A673 (cell line): ENCODE results near the gene FASN. TPM values are rescaled to one million over a fixed set of nuclear protein-coding genes. Genes with fewer than 3 reads are reported as not detected.

Experiments used
- BruUV-seq: library from RNA; stranded (reverse); fragments of 400-500 nt; replicated peaks from 2 replicates; lab custom pipeline; 2021; lab: Mats Ljungman, UMichigan
- CTCF ChIA-PET: fragments of 300-600 bp; sonication (Branson Sonifier 250); formaldehyde crosslinking; loops from one replicate; lab custom pipeline; 2022; ENCODE audit warnings: antibody characterized with exemption; lab: Charles Lee
- POLR2A ChIA-PET: fragments of 300-600 bp; sonication (Branson Sonifier 250); formaldehyde crosslinking; loops from one replicate; lab custom pipeline; 2022; ENCODE audit warnings: antibody characterized with exemption; ENCODE audit not compliant: low non-redundant PET; lab: Charles Lee
- DNase-seq: peaks from one replicate; pipeline ENCODE4 v3.0.0-alpha.2; 2015; ENCODE audit warnings: low spot score
- H3K27ac ChIP-seq: fragments of 200-600 bp; sonication (generic); 2 replicates; pipeline ENCODE4 v1.5.1; 2016; ENCODE audit warnings: mixed run types, low read depth, mild to moderate bottlenecking, mixed read lengths, antibody characterized with exemption, low read length; ENCODE audit not compliant: poor library complexity, severe bottlenecking
- H3K27me3 ChIP-seq: fragments of 200-600 bp; sonication (generic); replicated peaks from 2 replicates; pipeline ENCODE4 v1.6.1; 2017; ENCODE audit warnings: mixed run types, low read depth, mild to moderate bottlenecking, mixed read lengths, antibody characterized with exemption, low read length; ENCODE audit not compliant: insufficient read depth, poor library complexity
- H3K36me3 ChIP-seq: fragments of 200-600 bp; sonication (generic); 2 replicates; pipeline ENCODE4 v1.6.1; 2016; ENCODE audit warnings: mixed run types, mild to moderate bottlenecking, mixed read lengths, antibody characterized with exemption, low read length; ENCODE audit not compliant: insufficient read depth, poor library complexity, severe bottlenecking
- H3K4me1 ChIP-seq: fragments of 200-600 bp; sonication (generic); 2 replicates; pipeline ENCODE4 v1.6.1; 2017; ENCODE audit warnings: mixed run types, mild to moderate bottlenecking, mixed read lengths, antibody characterized with exemption, low read length; ENCODE audit not compliant: insufficient read depth, poor library complexity, severe bottlenecking
- H3K4me3 ChIP-seq: fragments of 200-600 bp; sonication (generic); 2 replicates; pipeline ENCODE4 v1.5.1; 2016; ENCODE audit warnings: low read depth, mixed run types, mild to moderate bottlenecking, mixed read lengths, low read length; ENCODE audit not compliant: poor library complexity, severe bottlenecking
- H3K9me3 ChIP-seq: fragments of 200-600 bp; sonication (generic); 2 replicates; pipeline ENCODE4 v1.6.1; 2016; ENCODE audit warnings: mixed run types, low read depth, mild to moderate bottlenecking, mixed read lengths, antibody characterized with exemption, low read length; ENCODE audit not compliant: poor library complexity, severe bottlenecking
- EZH2 ChIP-seq: fragments of 200-600 bp; sonication (generic); IDR thresholded peaks from 2 replicates; pipeline ENCODE4 v1.6.1; 2017; ENCODE audit warnings: borderline replicate concordance, low read depth, mild to moderate bottlenecking, mixed read lengths, antibody characterized with exemption, low read length; ENCODE audit not compliant: poor library complexity, severe bottlenecking
- intact Hi-C: fragments of 100-400 bp; cut with micrococcal nuclease; formaldehyde crosslinking; loops from one replicate; pipeline ENCODE4 v1.10.0; 2022; ENCODE audit not compliant: unreplicated experiment
- total RNA-seq: library from RNA; stranded (reverse); gene quantifications from 2 replicates; pipeline ENCODE4 v1.2.3, GENCODE V29; 2021
- TF ChIP-seq, protein P1 (sequence below): fragments of 300-800, 200-600 bp; sonication (generic); conservative IDR thresholded peaks from 2 replicates; pipeline ENCODE4 v1.5.1; 2017; ENCODE audit warnings: low read depth, mild to moderate bottlenecking, antibody characterized with exemption, low read length, moderate library complexity, mixed read lengths

Gene FASN
- total RNA-seq, 1 experiment from 2014 or later: 591 TPM

GRCh38 chr17:82035956-82036633 lies 61.9 kb downstream of the FASN start:
- TF ChIP-seq, protein P1, sequence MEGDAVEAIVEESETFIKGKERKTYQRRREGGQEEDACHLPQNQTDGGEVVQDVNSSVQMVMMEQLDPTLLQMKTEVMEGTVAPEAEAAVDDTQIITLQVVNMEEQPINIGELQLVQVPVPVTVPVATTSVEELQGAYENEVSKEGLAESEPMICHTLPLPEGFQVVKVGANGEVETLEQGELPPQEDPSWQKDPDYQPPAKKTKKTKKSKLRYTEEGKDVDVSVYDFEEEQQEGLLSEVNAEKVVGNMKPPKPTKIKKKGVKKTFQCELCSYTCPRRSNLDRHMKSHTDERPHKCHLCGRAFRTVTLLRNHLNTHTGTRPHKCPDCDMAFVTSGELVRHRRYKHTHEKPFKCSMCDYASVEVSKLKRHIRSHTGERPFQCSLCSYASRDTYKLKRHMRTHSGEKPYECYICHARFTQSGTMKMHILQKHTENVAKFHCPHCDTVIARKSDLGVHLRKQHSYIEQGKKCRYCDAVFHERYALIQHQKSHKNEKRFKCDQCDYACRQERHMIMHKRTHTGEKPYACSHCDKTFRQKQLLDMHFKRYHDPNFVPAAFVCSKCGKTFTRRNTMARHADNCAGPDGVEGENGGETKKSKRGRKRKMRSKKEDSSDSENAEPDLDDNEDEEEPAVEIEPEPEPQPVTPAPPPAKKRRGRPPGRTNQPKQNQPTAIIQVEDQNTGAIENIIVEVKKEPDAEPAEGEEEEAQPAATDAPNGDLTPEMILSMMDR: no peak
- no peak for TF ChIP-seq EZH2
- CTCF ChIA-PET: no interaction called here
- Histone ChIP-seq H3K27ac (peak overlapping the region; percentile 92), H3K4me3 (peak overlapping the region; percentile 95), H3K27me3 (no peaks in the 10 kb centered on the region), H3K36me3 (no peaks in the 10 kb centered on the region), H3K4me1 (peaks cover 11% of the 10 kb centered on the region), H3K9me3 (no peaks in the 10 kb centered on the region)
- POLR2A ChIA-PET: no interaction called here
- intact Hi-C loops: loop anchor here (5.0 kb wide), 1 partner anchor 61 kb away; the partner anchor contains the start of gene FASN
- DNase-seq: no peak
- TSS peak; percentile 79 for BruUV-seq

- no TSS peak for BruUV-seq
- POLR2A ChIA-PET: no interaction called here
Observed at GRCh38 chr17:82035488-82035887, 62.5 kb downstream of the FASN start.

DNA sequence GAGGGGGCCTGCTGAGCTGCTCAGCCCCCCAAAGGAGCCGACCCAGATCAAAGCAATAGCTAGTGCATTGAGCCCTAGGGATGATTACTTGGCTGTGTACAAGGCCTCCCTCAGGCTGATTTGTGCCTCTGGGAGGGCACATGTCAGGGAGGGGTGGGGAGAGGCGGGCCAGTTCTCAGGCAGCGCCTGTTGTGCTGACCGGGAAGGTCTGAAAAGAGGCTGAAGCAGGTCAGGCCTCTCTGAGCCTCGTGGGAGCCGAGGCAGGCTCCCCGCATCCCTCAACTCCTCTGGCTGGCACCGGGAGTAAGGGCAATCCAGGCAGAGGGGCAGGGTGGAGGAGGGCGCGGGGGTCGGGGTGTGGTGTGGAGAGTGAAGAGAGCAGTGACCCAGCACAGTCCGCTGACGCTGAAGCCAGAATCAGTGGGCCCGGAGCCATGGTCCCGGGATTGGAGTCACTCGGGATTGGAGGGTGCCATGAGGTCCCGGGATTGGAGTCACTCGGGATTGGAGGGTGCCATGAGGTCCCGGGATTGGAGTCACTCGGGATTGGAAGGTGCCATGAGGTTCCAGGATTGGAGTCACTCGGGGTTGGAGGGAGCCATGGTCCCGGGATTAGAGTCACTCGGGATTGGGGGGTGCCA lies 63.5 kb downstream of the FASN start:
- CTCF ChIA-PET: interaction anchor here (0.5 to 0.7 kb wide), 2 partner anchors 82 to 151 kb away, joined by 3 to 5 read pairs; no protein-coding TSS in a partner anchor
- DNase-seq: no peak
- Histone ChIP-seq H3K36me3 (no peaks in the 10 kb centered on the region), H3K27me3 (no peaks in the 10 kb centered on the region), H3K27ac (no peak overlapping the region), H3K9me3 (no peaks in the 10 kb centered on the region), H3K4me3 (no peak overlapping the region), H3K4me1 (peaks cover 11% of the 10 kb centered on the region)
- intact Hi-C loops: loop anchor here (5.0 kb wide), 2 partner anchors 63 to 118 kb away; partner anchors contain the start of gene FASN
- TF ChIP-seq, protein P1: no peak
- TF ChIP-seq EZH2: no peak
- no TSS peak for BruUV-seq
- POLR2A ChIA-PET: no interaction called here

More at GRCh38 chr17:82035488-82035887, 62.5 kb downstream of the FASN start:
- CTCF ChIA-PET: no interaction called here
- intact Hi-C loops: loop anchor here (5.0 kb wide), 1 partner anchor 62 kb away; the partner anchor contains the start of gene FASN
- H3K4me3 ChIP-seq: no peak overlapping the region
- DNase-seq: no peak
- peaks cover 11% of the 10 kb centered on the region for H3K4me1 ChIP-seq
- H3K9me3 ChIP-seq: no peaks in the 10 kb centered on the region
- TF ChIP-seq EZH2: no peak
- TF ChIP-seq, protein P1: no peak
- H3K27ac ChIP-seq: peak overlapping the region; percentile 1
- H3K27me3 ChIP-seq: no peaks in the 10 kb centered on the region
- H3K36me3 ChIP-seq: no peaks in the 10 kb centered on the region
